Measurements from ENCODE around the gene ABLIM3. TPM values are rescaled to one million over a fixed set of nuclear protein-coding genes. Genes with fewer than 3 reads are reported as not detected.

Gene ABLIM3
- total and polyA plus RNA-seq, 2 donors (not counting 3 experiments of a cell fraction or from before 2014, with no cell fraction given), result 16.7 to 42.1 TPM

DNA sequence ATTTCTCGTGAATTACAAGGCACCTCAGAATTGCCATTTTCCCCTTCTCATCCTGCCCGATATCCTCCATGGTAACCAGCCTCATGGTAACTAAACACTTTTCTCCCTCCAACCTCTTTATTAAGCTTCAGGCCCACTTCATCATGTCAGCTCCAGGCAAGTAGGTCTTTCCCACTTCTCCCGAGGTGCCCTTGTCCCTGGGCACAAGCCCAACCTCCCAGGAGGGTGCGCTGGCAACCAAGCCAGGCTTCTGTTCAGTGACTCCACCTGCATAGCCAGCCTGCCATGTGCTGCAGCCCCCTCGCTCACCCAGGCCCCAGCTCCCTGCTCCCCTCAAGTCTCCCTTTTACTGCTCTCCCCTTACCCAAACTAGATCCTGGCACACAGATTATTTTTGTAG, 83.0 kb downstream of the ABLIM3 start:
- ChIA-PET POLR2A (no interaction called here), CTCF (interaction anchor here (0.9 to 9.4 kb wide), 3 partner anchors 10 to 94 kb away, joined by 3 to 238 read pairs (median 8); partner anchors contain the start of gene ABLIM3)
- H3K4me1 ChIP-seq (ENCODE audit: control insufficient read depth, extremely low read depth, insufficient read depth, low read length), result peaks cover 32% of the 10 kb centered on the region
- H3K36me3 ChIP-seq (ENCODE audit: control insufficient read depth in 2 of 2, extremely low read depth in 1 of 2, insufficient read depth in 2 of 2, low read length in 2 of 2), result peaks cover 0 to 2% of the 10 kb centered on the region in 2 experiments
- intact Hi-C loops (cut with micrococcal nuclease) (no loop called here), dilution Hi-C loops (cut with MboI; ENCODE audit: extremely low pct_ligation_motif_present, low sequenced_read_pairs) (no loop called here)
- H3K4me2 ChIP-seq (ENCODE audit: insufficient read depth, low read length), result no peak overlapping the region
- TF ChIP-seq POLR2AphosphoS5 (IDR thresholded peaks at IDR 0.05; ENCODE audit: insufficient read depth, low read depth, low read length) (no peak), FOS (IDR thresholded peaks at IDR 0.05; ENCODE audit: borderline replicate concordance, insufficient read depth, low read length) (no peak), POLR2A (IDR thresholded peaks at IDR 0.05; ENCODE audit: low read depth, low read length) (no peak), JUN (IDR thresholded peaks at IDR 0.05; ENCODE audit: borderline replicate concordance, insufficient read depth, insufficient read length, low read depth) (no peak), EZH2 (IDR thresholded peaks at IDR 0.05; ENCODE audit: borderline replicate concordance, low read depth, low read length, severe bottlenecking) (no peak), GATA2 (IDR thresholded peaks at IDR 0.05; ENCODE audit: insufficient read depth, insufficient read length, low read depth, low read length) (no peak)
- TF ChIP-seq, protein P1, sequence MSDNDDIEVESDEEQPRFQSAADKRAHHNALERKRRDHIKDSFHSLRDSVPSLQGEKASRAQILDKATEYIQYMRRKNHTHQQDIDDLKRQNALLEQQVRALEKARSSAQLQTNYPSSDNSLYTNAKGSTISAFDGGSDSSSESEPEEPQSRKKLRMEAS (IDR thresholded peaks at IDR 0.05; ENCODE audit: insufficient read depth, insufficient read length), result no peak
- TF ChIP-seq, protein P2, sequence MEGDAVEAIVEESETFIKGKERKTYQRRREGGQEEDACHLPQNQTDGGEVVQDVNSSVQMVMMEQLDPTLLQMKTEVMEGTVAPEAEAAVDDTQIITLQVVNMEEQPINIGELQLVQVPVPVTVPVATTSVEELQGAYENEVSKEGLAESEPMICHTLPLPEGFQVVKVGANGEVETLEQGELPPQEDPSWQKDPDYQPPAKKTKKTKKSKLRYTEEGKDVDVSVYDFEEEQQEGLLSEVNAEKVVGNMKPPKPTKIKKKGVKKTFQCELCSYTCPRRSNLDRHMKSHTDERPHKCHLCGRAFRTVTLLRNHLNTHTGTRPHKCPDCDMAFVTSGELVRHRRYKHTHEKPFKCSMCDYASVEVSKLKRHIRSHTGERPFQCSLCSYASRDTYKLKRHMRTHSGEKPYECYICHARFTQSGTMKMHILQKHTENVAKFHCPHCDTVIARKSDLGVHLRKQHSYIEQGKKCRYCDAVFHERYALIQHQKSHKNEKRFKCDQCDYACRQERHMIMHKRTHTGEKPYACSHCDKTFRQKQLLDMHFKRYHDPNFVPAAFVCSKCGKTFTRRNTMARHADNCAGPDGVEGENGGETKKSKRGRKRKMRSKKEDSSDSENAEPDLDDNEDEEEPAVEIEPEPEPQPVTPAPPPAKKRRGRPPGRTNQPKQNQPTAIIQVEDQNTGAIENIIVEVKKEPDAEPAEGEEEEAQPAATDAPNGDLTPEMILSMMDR (IDR thresholded peaks at IDR 0.05; ENCODE audit: extremely low read depth in 1 of 2, insufficient read depth in 1 of 2, low read depth in 1 of 2, low read length in 2 of 2), result no peak
- no peak overlapping the region for H3K4me3 ChIP-seq (replicated peaks in 1 of 3; ENCODE audit: insufficient read depth in 1 of 3, low read depth in 1 of 3, low read length in 3 of 3)
- H2AFZ ChIP-seq (ENCODE audit: low read depth, low read length), result no peak overlapping the region
- BruUV-seq (replicated peaks), result no TSS peak
- DNase-seq (ENCODE audit: low read depth, low spot score) (no peak), FAIRE-seq (no peak)
- H3K27me3 ChIP-seq (ENCODE audit: control insufficient read depth in 2 of 2, insufficient read depth in 2 of 2, low read length in 2 of 2), result no peaks in the 10 kb centered on the region
- no peaks in the 10 kb centered on the region for H3K9me1 ChIP-seq (replicated peaks; ENCODE audit: control insufficient read depth, extremely low read depth, insufficient read depth, low read length)
- H3K79me2 ChIP-seq (ENCODE audit: control insufficient read depth, insufficient read depth, low read length), result no peaks in the 10 kb centered on the region
- no peaks in the 10 kb centered on the region for H4K20me1 ChIP-seq (replicated peaks; ENCODE audit: control insufficient read depth, extremely low read depth, insufficient read depth, low read length)
- no peaks in the 10 kb centered on the region for H3K9me3 ChIP-seq (replicated peaks; ENCODE audit: control insufficient read depth, insufficient read depth, low read length)
- H3K9ac ChIP-seq (replicated peaks; ENCODE audit: extremely low read depth, insufficient read depth, low read length), result no peak overlapping the region
- no peak overlapping the region for H3K27ac ChIP-seq (ENCODE audit: insufficient read depth, low read depth, low read length)
